GM18951 (cell line): ENCODE data around the gene TRMT1.

Source experiments
- POLR2A ChIP-seq: IDR thresholded peaks from 4 replicates; pipeline ENCODE4 v1.6.1; 2011; ENCODE audit warnings: mild to moderate bottlenecking; ENCODE audit not compliant: insufficient read length, insufficient read depth; ENCODE audit errors: extremely low read depth
- in situ Hi-C: fragments of 300-500 bp; cut with MboI; formaldehyde crosslinking; loops from one replicate; pipeline ENCODE4 v1.12.0; 2022; ENCODE audit warnings: low sequenced_read_pairs, mixed read lengths, inconsistent platforms; ENCODE audit not compliant: unreplicated experiment

The TRMT1 gene

DNA sequence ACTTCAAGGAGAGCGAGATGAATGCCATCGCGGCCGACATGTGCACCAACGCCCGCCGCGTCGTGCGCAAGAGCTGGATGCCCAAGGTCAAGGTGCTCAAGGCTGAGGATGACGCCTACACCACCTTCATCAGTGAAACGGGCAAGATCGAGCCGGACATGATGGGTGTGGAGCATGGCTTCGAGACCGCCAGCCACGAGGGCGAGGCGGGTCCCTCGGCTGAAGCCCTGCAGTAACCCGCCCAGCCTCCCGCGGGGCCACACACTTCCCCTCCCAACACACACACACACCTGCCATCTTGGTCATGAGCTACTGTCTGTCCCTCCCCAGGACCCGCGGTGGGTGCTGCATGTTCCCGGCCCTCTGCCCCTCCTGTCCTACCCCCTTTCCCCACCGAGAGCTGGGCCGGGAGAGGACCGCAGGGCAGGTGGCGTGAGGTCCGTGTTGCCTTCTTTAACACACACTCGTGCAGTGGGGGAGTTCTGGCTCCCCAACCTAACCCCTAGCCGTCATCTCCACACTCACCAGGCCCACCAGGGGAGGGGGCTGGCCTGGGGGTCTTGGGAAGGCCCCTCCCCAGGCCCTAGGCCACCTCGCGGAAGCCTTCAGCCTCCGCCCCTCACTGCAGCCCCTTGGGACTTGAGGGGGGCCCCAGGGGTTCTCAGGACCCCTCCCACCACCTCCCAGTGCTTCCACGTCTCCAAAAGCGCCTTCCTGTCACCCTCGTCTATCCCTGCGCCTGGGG is 21.8 kb upstream of the TRMT1 start:
- TF ChIP-seq POLR2A = no peak
- in situ Hi-C loops = no loop called here

- in situ Hi-C loops = no loop called here
- TF ChIP-seq POLR2A = no peak
Measured at GRCh38 chr19:13137290-13137794, 20.8 kb upstream of the TRMT1 start.

DNA sequence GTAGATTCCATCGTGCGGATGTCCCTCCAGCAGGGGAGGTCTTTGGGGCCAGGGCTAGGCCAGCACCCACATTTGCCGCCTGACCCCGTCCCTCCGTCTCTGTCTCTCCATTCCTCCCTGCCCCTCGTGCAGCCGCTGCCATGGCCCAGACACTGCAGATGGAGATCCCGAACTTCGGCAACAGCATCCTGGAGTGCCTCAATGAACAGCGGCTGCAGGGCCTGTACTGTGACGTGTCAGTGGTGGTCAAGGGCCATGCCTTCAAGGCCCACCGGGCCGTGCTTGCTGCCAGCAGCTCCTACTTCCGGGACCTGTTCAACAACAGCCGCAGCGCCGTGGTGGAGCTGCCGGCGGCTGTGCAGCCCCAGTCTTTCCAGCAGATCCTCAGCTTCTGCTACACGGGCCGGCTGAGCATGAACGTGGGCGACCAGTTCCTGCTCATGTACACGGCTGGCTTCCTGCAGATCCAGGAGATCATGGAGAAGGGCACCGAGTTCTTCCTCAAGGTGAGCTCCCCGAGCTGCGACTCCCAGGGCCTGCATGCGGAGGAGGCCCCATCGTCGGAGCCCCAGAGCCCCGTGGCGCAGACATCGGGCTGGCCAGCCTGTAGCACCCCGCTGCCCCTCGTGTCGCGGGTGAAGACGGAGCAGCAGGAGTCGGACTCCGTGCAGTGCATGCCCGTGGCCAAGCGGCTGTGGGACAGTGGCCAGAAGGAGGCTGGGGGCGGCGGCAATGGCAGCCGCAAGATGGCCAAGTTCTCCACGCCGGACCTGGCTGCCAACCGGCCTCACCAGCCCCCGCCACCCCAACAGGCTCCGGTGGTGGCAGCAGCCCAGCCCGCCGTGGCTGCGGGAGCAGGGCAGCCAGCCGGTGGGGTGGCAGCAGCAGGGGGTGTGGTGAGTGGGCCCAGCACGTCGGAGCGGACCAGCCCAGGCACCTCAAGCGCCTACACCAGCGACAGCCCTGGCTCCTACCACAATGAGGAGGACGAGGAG is 18.8 kb upstream of the TRMT1 start:
- TF ChIP-seq POLR2A = no peak
- in situ Hi-C loops = no loop called here

DNA sequence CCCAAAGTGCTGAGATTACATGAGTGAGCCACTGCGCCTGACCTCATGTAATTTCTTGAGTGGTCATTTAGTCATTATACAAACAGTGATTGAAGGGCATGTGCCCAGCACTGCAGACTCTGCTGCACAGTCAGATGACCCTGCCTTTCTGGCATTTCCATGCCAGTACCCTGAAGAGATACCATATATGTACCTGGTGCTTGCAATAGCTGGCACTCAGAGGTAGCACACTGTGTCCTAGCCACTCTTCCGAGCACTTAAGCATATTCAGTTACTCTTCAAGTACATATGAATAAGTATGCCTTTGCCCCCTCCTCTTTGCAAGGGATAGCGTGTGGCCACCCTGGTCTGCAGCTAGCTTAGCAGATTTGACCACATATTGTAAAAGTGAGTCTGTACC is 18.1 kb upstream of the TRMT1 start:
- TF ChIP-seq POLR2A = no peak
- in situ Hi-C loops = no loop called here

- TF ChIP-seq POLR2A = no peak
- in situ Hi-C loops = no loop called here
Measured at GRCh38 chr19:13133241-13133870, 16.8 kb upstream of the TRMT1 start.

DNA sequence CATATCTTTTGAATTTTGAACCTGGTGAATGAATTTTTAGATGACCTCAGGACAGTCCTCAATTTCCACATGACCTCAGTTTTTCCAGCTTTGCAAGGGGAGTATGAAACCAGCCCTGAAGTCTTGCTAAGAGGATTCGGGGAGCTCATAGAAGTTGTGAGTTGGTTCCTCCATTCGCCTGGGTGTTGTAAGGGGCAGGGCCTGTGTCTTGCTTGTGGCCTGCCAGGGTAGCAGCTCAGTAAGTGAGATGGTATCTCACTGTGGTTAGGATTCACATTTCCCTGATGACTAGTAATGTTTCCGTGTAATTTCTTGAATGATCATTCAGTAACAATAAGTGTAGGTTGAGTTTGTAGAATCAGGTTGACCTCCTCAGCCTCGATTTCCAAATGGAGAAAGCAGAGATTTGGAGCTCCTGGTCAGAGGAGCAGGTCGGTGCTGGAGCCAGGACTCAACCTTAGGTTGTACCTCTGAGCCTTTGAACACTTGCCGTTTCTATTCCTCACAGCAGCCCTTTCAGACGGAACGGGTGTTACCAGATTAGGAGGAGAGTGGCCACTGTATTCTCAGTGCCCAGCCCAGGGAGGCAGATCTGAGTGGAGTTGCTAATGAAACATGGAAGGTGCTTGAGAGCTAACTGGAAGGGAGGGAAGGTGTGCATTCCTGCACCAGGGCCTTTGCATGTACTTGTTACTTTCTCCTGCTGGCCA is 16.1 kb upstream of the TRMT1 start:
- in situ Hi-C loops = no loop called here
- TF ChIP-seq POLR2A = no peak

- TF ChIP-seq POLR2A = no peak
- in situ Hi-C loops = no loop called here
Measured at GRCh38 chr19:13130886-13131490, 14.4 kb upstream of the TRMT1 start.

- in situ Hi-C loops = no loop called here
Measured at GRCh38 chr19:13129384-13129783, 12.8 kb upstream of the TRMT1 start.

GRCh38 chr19:13128583-13128982 is 12.0 kb upstream of the TRMT1 start:
- in situ Hi-C loops = no loop called here
- no peak for TF ChIP-seq POLR2A

More at GRCh38 chr19:13129384-13129783, 12.8 kb upstream of the TRMT1 start:
- TF ChIP-seq POLR2A = no peak

DNA sequence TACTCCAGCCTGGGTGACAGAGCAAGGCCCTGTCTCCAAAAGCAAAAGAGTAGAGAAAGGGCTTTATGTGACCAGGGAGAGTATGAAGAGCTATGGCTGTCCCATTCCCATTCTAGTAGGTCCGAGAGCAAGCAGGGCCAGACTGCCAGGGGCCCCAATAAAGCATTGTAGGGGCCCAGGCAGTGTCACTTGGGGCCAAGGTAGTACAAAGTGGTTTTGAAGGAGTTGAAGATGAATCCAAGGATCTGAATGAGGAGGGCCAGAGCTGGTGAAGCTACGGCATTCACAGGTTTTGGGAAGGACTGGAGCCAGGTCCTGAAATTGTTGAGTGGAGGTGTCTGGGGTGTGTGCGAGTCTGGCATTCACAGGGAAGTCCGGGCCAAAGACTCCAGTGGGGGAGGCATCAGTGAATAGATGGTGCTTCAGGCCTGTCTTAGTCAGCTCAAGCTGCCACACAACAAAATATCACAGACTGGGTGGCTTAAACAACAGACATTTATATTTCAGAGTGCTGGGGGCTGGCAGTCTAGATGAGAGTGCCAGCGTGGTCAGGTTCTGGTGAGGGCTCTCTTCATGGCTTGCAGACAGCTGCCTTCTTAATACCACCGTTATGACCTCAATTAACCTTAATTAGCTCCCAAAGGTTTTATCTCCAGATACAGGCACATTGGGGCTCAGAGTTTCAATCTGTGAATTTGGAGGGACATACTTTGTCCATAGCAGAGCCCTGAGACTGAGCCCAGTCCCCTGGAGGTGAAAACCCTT is 11.5 kb upstream of the TRMT1 start:
- no peak for TF ChIP-seq POLR2A
- in situ Hi-C loops = no loop called here

DNA sequence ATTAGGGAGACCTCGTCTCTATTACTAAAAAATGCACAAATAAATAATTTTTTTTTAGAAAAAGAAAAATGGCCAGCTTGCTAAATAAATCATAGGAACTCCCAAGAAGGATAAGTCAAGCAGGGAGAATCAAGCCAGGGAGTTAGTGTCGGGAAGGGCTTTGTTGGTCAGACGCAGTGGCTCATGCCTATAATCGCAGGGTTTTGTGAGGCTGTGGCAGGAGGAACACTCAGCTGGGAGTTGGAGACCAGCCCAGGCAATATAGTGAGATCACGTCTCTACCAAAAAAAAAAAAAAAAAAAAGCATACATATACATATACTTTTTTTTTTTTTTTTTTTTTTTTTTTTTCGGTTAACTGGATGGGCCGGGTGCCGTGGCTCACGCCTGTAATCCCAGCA is 10.5 kb upstream of the TRMT1 start:
- in situ Hi-C loops = no loop called here

More for the DNA sequence above, 10.5 kb upstream of the TRMT1 start:
- TF ChIP-seq POLR2A = no peak
